Osteoblast (primary cell): ENCODE results near the gene DCAF15. TPM values are rescaled to one million over a fixed set of nuclear protein-coding genes. Genes with fewer than 3 reads are reported as not detected.
"Not testable (repeated sequence)": the region's sequence is repeated elsewhere in the genome, so short reads cannot be mapped to it uniquely, and the experiment has no call there.

Source experiments
- DNase-seq: peaks from one replicate; pipeline ENCODE4 v3.0.0; 2011; ENCODE audit warnings: low spot score, mixed read lengths; ENCODE audit not compliant: insufficient read length; ENCODE audit errors: missing footprints
- H2AFZ ChIP-seq: 2 replicates; pipeline ENCODE4 v1.6.0; 2011; ENCODE audit warnings: mild to moderate bottlenecking, low read length
- H3K27ac ChIP-seq: 2 replicates; pipeline ENCODE4 v1.5.1; 2011; ENCODE audit warnings: mild to moderate bottlenecking, low read depth, low read length, moderate library complexity
- H3K27me3 ChIP-seq: 2 replicates; pipeline ENCODE4 v1.6.0; 2012; ENCODE audit warnings: mild to moderate bottlenecking, control low read depth, inconsistent platforms, low read length, moderate library complexity; ENCODE audit not compliant: insufficient read depth
- H3K36me3 ChIP-seq: 2 replicates; pipeline ENCODE4 v1.5.1; 2011; ENCODE audit warnings: mild to moderate bottlenecking, low read length, control low read depth, moderate library complexity; ENCODE audit not compliant: insufficient read depth
- H3K4me1 ChIP-seq: 2 replicates; pipeline ENCODE4 v1.5.1; 2011; ENCODE audit warnings: mild to moderate bottlenecking, low read length, control low read depth, moderate library complexity; ENCODE audit not compliant: insufficient read depth
- H3K4me2 ChIP-seq: 2 replicates; pipeline ENCODE4 v1.6.0; 2011; ENCODE audit warnings: mild to moderate bottlenecking, low read length; ENCODE audit not compliant: insufficient read depth
- H3K4me3 ChIP-seq: fragments of 200-600 bp; sonication (generic); 3 replicates; pipeline ENCODE4 v1.5.1; 2012; ENCODE audit warnings: mild to moderate bottlenecking, low read length, inconsistent platforms; ENCODE audit not compliant: insufficient read depth
- H3K79me2 ChIP-seq: 2 replicates; pipeline ENCODE4 v1.6.0; 2012; ENCODE audit warnings: mild to moderate bottlenecking, low read length, control low read depth, inconsistent platforms; ENCODE audit not compliant: insufficient read depth
- H3K9me3 ChIP-seq: 2 replicates; pipeline ENCODE4 v1.5.1; 2011; ENCODE audit warnings: low read depth, low read length, control low read depth
- H4K20me1 ChIP-seq: 2 replicates; pipeline ENCODE4 v1.6.0; 2012; ENCODE audit warnings: mild to moderate bottlenecking, low read length, control low read depth; ENCODE audit not compliant: insufficient read depth
- total RNA-seq: library from RNA; depleted of rRNA; stranded (reverse); fragments of >200 nt; gene quantifications from 2 replicates; pipeline ENCODE4 v1.2.3, GENCODE V29; 2012
- TF ChIP-seq, protein P1 (sequence below): IDR thresholded peaks from 2 replicates; pipeline ENCODE4 v1.5.1; 2011; ENCODE audit warnings: mild to moderate bottlenecking, low read depth, low read length, moderate library complexity; ENCODE audit errors: extremely low read depth

Gene DCAF15
- total RNA-seq, 1 donor = 11.9 TPM

DNA sequence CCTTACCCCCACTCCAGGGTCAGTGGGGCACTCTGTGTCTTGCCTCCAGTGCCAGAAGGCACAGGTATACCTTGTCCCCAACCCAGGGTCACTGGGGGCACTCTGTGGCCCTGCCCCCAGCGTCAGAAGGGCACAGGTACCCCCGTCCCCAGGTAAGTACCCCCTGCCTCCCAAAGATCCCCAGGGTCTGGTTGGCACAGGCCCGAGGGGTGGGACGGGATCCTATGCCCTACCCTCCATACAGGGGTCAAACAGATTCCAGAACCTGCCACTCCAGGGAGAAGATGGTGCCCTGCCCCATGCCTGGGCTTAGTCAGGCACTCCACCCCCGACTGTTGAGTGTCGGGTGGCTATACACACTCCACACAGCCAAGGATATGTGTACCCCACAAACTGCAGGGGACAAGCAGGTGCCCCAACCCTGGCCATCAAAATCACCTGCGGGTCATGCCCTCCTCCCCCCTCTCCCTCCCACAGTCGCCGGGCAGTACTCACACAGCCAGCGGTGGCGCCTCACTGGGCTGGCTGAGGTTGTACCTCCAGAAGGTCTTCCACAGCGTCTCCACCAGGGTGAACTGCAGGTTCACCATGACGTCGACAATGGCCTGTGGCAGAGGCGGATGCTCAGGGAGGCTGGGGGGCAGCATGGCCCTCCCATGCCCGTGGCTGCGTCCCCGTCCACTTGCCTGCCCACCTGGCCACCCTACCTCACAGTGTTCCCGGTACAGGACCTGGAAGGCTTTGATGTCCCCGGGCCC lies 13.8 kb downstream of the DCAF15 start:
- no peak overlapping the region for H3K4me3 ChIP-seq
- H2AFZ ChIP-seq = no peak overlapping the region
- peak; percentile 68 for DNase-seq
- H3K27me3 ChIP-seq = no peaks in the 10 kb centered on the region
- H3K36me3 ChIP-seq = peaks cover 41% of the 10 kb centered on the region
- H4K20me1 ChIP-seq = no peaks in the 10 kb centered on the region
- no peaks in the 10 kb centered on the region for H3K79me2 ChIP-seq
- no peak overlapping the region for H3K4me2 ChIP-seq
- H3K9me3 ChIP-seq = no peaks in the 10 kb centered on the region
- no peak overlapping the region for H3K27ac ChIP-seq
- TF ChIP-seq, protein P1, sequence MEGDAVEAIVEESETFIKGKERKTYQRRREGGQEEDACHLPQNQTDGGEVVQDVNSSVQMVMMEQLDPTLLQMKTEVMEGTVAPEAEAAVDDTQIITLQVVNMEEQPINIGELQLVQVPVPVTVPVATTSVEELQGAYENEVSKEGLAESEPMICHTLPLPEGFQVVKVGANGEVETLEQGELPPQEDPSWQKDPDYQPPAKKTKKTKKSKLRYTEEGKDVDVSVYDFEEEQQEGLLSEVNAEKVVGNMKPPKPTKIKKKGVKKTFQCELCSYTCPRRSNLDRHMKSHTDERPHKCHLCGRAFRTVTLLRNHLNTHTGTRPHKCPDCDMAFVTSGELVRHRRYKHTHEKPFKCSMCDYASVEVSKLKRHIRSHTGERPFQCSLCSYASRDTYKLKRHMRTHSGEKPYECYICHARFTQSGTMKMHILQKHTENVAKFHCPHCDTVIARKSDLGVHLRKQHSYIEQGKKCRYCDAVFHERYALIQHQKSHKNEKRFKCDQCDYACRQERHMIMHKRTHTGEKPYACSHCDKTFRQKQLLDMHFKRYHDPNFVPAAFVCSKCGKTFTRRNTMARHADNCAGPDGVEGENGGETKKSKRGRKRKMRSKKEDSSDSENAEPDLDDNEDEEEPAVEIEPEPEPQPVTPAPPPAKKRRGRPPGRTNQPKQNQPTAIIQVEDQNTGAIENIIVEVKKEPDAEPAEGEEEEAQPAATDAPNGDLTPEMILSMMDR = no peak
- H3K4me1 ChIP-seq = peaks cover 7% of the 10 kb centered on the region

DNA sequence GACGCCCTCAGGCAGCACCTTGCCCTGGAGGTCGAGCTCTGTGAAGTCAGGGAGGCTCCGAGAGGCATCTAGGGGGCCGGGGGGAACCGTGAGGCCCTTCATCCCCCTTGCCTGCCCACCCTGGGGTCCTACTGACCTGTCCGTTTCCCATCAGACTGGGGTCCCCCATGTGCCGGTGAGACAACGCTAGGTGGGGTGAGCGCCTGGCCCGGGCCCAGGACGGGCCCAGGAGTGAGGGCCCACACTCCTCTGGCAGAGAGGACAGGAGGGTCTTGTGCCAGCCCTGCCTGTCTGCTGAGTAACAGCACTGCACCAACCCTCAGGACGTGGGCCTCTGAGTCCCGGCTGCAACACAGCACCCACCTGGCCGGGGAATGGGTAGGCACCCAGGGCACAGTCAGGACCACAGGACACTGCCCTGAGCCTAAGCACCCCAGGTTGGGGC lies 14.4 kb downstream of the DCAF15 start:
- no peaks in the 10 kb centered on the region for H3K9me3 ChIP-seq
- H3K4me2 ChIP-seq = no peak overlapping the region
- H3K4me1 ChIP-seq = peaks cover 7% of the 10 kb centered on the region
- DNase-seq = peak; percentile 80
- H3K27me3 ChIP-seq = no peaks in the 10 kb centered on the region
- no peaks in the 10 kb centered on the region for H4K20me1 ChIP-seq
- no peaks in the 10 kb centered on the region for H3K79me2 ChIP-seq
- peaks cover 41% of the 10 kb centered on the region for H3K36me3 ChIP-seq
- H3K27ac ChIP-seq = no peak overlapping the region
- no peak overlapping the region for H2AFZ ChIP-seq
- TF ChIP-seq, protein P1 = no peak
- no peak overlapping the region for H3K4me3 ChIP-seq

DNA sequence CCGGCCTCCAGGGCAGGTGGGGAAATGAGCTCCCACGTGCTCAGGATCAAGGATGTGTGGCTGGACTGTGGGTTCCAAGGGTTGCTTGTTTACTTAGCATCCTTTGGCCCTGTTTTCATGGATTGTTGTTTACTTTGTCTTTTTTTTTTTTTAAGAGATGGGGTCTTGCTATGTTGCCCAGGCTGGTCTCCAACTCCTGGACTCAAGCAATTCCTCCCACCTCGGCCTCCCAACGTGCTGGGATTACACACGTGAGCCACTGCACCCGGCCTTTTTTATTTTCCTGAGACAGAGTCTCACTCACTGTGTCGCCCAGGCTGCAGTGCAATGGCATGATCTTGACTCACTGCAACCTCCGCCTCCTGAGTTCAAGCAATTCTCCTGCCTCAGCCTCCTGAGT lies 14.9 kb downstream of the DCAF15 start:
- peaks cover 41% of the 10 kb centered on the region for H3K36me3 ChIP-seq
- H2AFZ ChIP-seq, H4K20me1 ChIP-seq, DNase-seq, H3K27me3 ChIP-seq, H3K9me3 ChIP-seq, H3K4me3 ChIP-seq, H3K79me2 ChIP-seq, H3K27ac ChIP-seq, H3K4me1 ChIP-seq, H3K4me2 ChIP-seq: not testable (repeated sequence)

DNA sequence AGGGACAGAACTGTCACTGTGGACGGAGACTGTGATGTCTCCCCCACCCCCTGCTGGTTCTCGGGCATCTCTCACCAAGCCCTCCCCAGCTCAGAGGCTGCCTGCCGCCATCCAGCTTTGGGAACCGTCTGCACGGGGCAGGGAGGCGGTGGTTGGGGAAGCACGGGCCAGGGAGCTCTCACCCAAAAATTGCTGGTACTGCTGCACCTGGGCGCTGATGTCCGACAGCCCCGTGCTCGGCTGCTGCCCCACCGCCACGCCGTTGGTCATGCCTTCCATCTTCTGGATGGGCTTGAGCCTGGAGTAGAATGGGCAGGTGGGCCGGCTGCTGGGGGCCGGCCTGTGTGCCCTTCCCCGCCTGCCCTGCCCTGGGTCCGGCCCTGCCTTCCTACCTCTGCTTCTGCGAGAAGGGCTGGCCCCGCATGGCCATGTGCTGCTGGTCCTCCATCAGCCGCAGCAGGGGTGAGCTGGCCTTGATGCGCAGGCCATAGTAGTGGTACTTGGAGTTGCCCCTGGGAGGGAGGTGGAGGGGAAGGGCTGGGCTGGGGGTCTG lies 16.1 kb downstream of the DCAF15 start:
- Histone ChIP-seq H3K79me2 (no peaks in the 10 kb centered on the region), H2AFZ (no peak overlapping the region), H4K20me1 (no peaks in the 10 kb centered on the region), H3K4me1 (peaks cover 7% of the 10 kb centered on the region), H3K4me3 (no peak overlapping the region), H3K36me3 (peaks cover 46% of the 10 kb centered on the region), H3K27ac (no peak overlapping the region), H3K9me3 (no peaks in the 10 kb centered on the region), H3K27me3 (no peaks in the 10 kb centered on the region), H3K4me2 (no peak overlapping the region)
- DNase-seq = no peak
- TF ChIP-seq, protein P1 = no peak
